ENCODE measurements around the gene DNAJB13.

GRCh38 chr11:74007691-74008372, 57.0 kb downstream of the DNAJB13 start:
- TF ChIP-seq, protein P1, sequence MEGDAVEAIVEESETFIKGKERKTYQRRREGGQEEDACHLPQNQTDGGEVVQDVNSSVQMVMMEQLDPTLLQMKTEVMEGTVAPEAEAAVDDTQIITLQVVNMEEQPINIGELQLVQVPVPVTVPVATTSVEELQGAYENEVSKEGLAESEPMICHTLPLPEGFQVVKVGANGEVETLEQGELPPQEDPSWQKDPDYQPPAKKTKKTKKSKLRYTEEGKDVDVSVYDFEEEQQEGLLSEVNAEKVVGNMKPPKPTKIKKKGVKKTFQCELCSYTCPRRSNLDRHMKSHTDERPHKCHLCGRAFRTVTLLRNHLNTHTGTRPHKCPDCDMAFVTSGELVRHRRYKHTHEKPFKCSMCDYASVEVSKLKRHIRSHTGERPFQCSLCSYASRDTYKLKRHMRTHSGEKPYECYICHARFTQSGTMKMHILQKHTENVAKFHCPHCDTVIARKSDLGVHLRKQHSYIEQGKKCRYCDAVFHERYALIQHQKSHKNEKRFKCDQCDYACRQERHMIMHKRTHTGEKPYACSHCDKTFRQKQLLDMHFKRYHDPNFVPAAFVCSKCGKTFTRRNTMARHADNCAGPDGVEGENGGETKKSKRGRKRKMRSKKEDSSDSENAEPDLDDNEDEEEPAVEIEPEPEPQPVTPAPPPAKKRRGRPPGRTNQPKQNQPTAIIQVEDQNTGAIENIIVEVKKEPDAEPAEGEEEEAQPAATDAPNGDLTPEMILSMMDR (IDR thresholded peaks at IDR 0.05), result no peak
- no peak for TF ChIP-seq POLR2A (IDR thresholded peaks at IDR 0.05)

Data from right lobe of liver (tissue), 4 donors.